IMR-90 (cell line): ENCODE measurements around the gene NEDD4L. TPM values are rescaled to one million over a fixed set of nuclear protein-coding genes. Genes with fewer than 3 reads are reported as not detected.

Experiments
- ATAC-seq: fragments of 200-7000 bp; cut with Tn5 transposase; 2 replicates; pipeline ENCODE4 v1.9.1; 2020; ENCODE audit warnings: low read depth, mild to moderate bottlenecking, moderate library complexity
- BruUV-seq: library from RNA; stranded (reverse); fragments of 400-500 nt; replicated peaks from 2 replicates; lab custom pipeline; 2021; lab: Mats Ljungman, UMichigan
- CTCF ChIA-PET: fragments of 300-600 bp; formaldehyde crosslinking; extraction: SDS; loops from one replicate; lab custom pipeline; 2021; ENCODE audit warnings: antibody characterized with exemption; lab: Yijun Ruan, JAX
- POLR2A ChIA-PET: fragments of 300-600 bp; sonication (Branson Sonifier 250); formaldehyde crosslinking; loops from one replicate; lab custom pipeline; 2022; ENCODE audit warnings: antibody characterized with exemption; ENCODE audit not compliant: unreplicated experiment; lab: Charles Lee
- DNase-seq: peaks from one replicate; pipeline ENCODE4 v3.0.0; 2013
- H2AFZ ChIP-seq: replicated peaks from 2 replicates; pipeline ENCODE3; 2013; ENCODE audit warnings: low read length, mild to moderate bottlenecking; ENCODE audit not compliant: poor library complexity
- H2AK5ac ChIP-seq: 2 replicates; pipeline ENCODE4 v1.6.1; 2013; ENCODE audit warnings: low read depth, low read length, inconsistent platforms
- H2AK9ac ChIP-seq: replicated peaks from 2 replicates; pipeline ENCODE3; 2013; ENCODE audit warnings: mild to moderate bottlenecking, low read depth, low read length, moderate library complexity; ENCODE audit not compliant: poor library complexity
- H2BK120ac ChIP-seq: 2 replicates; pipeline ENCODE4 v1.6.1; 2013; ENCODE audit warnings: low read depth, low read length, inconsistent platforms
- H2BK15ac ChIP-seq: 3 replicates; pipeline ENCODE4 v1.6.1; 2013; ENCODE audit warnings: low read depth, low read length, inconsistent platforms
- H2BK20ac ChIP-seq: 2 replicates; pipeline ENCODE4 v1.6.1; 2013; ENCODE audit warnings: low read depth, mild to moderate bottlenecking, inconsistent platforms, low read length, moderate library complexity
- H2BK5ac ChIP-seq: 2 replicates; pipeline ENCODE4 v1.6.1; 2013; ENCODE audit warnings: mild to moderate bottlenecking, low read depth, low read length, inconsistent platforms; ENCODE audit not compliant: poor library complexity, severe bottlenecking
- H3K14ac ChIP-seq: replicated peaks from 2 replicates; pipeline ENCODE4 v1.6.1; 2013; ENCODE audit warnings: low read depth, low read length, inconsistent platforms
- H3K18ac ChIP-seq: 2 replicates; pipeline ENCODE4 v1.6.1; 2013; ENCODE audit warnings: low read depth, low read length, control low read depth
- H3K23ac ChIP-seq: 2 replicates; pipeline ENCODE4 v1.6.1; 2013; ENCODE audit warnings: low read depth, low read length, inconsistent platforms
- H3K27ac ChIP-seq: 2 replicates; pipeline ENCODE4 v1.5.1; 2013; ENCODE audit warnings: mild to moderate bottlenecking, control low read depth, low read length; ENCODE audit not compliant: insufficient read depth
- H3K27me3 ChIP-seq: 2 replicates; pipeline ENCODE4 v1.6.1; 2013; ENCODE audit warnings: low read length; ENCODE audit not compliant: control insufficient read depth, insufficient read depth
- H3K36me3 ChIP-seq: 2 replicates; pipeline ENCODE4 v1.6.1; 2013; ENCODE audit warnings: low read length, mixed read lengths; ENCODE audit not compliant: control insufficient read depth, insufficient read depth
- H3K4ac ChIP-seq: 2 replicates; pipeline ENCODE4 v1.6.1; 2013; ENCODE audit warnings: low read depth, low read length, inconsistent platforms
- H3K4me1 ChIP-seq: 2 replicates; pipeline ENCODE4 v1.6.1; 2013; ENCODE audit warnings: low read length, mixed read lengths; ENCODE audit not compliant: control insufficient read depth, insufficient read depth
- H3K4me2 ChIP-seq: 2 replicates; pipeline ENCODE4 v1.6.1; 2013; ENCODE audit warnings: low read depth, mild to moderate bottlenecking, control low read depth, low read length, moderate library complexity
- H3K4me3 ChIP-seq: 2 replicates; pipeline ENCODE4 v1.5.1; 2013; ENCODE audit warnings: low read depth, mild to moderate bottlenecking, control low read depth, low read length, moderate library complexity; ENCODE audit not compliant: insufficient read depth
- H3K56ac ChIP-seq: 2 replicates; pipeline ENCODE4 v1.6.1; 2013; ENCODE audit warnings: low read length, inconsistent platforms; ENCODE audit not compliant: insufficient read depth; ENCODE audit errors: extremely low read depth
- H3K79me1 ChIP-seq, 2 experiments: 2 replicates each; pipeline ENCODE4 v1.6.1; 2013; ENCODE audit warnings: low read length in 2 of 2, inconsistent platforms in 1 of 2, low read depth in 1 of 2
- H3K9ac ChIP-seq: 2 replicates; pipeline ENCODE4 v1.6.1; 2013; ENCODE audit warnings: low read depth, low read length, control low read depth
- H3K9me1 ChIP-seq: 2 replicates; pipeline ENCODE4 v1.6.1; 2013; ENCODE audit warnings: low read length, inconsistent platforms; ENCODE audit not compliant: insufficient read depth
- H3K9me3 ChIP-seq: 2 replicates; pipeline ENCODE4 v1.6.1; 2013; ENCODE audit warnings: low read length; ENCODE audit not compliant: control insufficient read depth, insufficient read depth
- H4K20me1 ChIP-seq: 2 replicates; pipeline ENCODE4 v1.6.1; 2013; ENCODE audit warnings: low read length, inconsistent platforms; ENCODE audit not compliant: insufficient read depth
- H4K5ac ChIP-seq: 2 replicates; pipeline ENCODE4 v1.6.1; 2013; ENCODE audit warnings: mild to moderate bottlenecking, low read depth, low read length, control low read depth
- H4K8ac ChIP-seq, 2 experiments: 2 replicates each; pipeline ENCODE4 v1.6.1; 2013; ENCODE audit warnings: low read depth in 2 of 2, low read length in 2 of 2, control low read depth in 1 of 2, inconsistent platforms in 1 of 2
- H4K91ac ChIP-seq: 2 replicates; pipeline ENCODE4 v1.6.1; 2013; ENCODE audit warnings: low read depth, low read length, inconsistent platforms; ENCODE audit not compliant: insufficient read depth
- BHLHE40 ChIP-seq: fragments of 150-350 bp; IDR thresholded peaks from 2 replicates; pipeline ENCODE4 v1.6.1; 2016; ENCODE audit warnings: mild to moderate bottlenecking, low read depth, low read length
- POLR2A ChIP-seq: IDR thresholded peaks from 2 replicates; pipeline ENCODE4 v1.6.1; 2012; ENCODE audit warnings: mild to moderate bottlenecking, low read depth, low read length
- SMC3 ChIP-seq: fragments of 150-350 bp; IDR thresholded peaks from 2 replicates; pipeline ENCODE4 v1.6.1; 2016; ENCODE audit warnings: low read depth, mild to moderate bottlenecking, antibody characterized with exemption, low read length, moderate library complexity
- WGBS, 2 experiments: methylation state at CpG; one replicate each; pipeline versions ENCODE4 v1.1.5 to v1.1.7; 2013; ENCODE audit warnings: missing lambda C conversion rate in 2 of 2; ENCODE audit not compliant: insufficient read length in 1 of 2; ENCODE audit errors: extremely low coverage in 2 of 2; 5-methylcytosine and 5-hydroxymethylcytosine counted together
- dilution Hi-C: fragments of 300-500 bp; cut with HindIII; formaldehyde crosslinking; loops from one replicate; pipeline ENCODE4 v1.14.3; 2018; ENCODE audit warnings: low sequenced_read_pairs; ENCODE audit not compliant: unreplicated experiment
- in situ Hi-C: fragments of 300-500 bp; cut with MboI; formaldehyde crosslinking; loops from 3 replicates; pipeline ENCODE4 v1.14.3; 2019; ENCODE audit warnings: low sequenced_read_pairs, inconsistent platforms, mixed read lengths
- intact Hi-C: fragments of 100-400 bp; cut with micrococcal nuclease; formaldehyde crosslinking; loops from 2 replicates; pipeline ENCODE4 v1.10.0; 2022
- polyA plus RNA-seq, 3 experiments: library from polyadenylated mRNA; depleted of rRNA; stranded (reverse); fragments of >200 nt; gene quantifications; 2 replicates each; pipeline ENCODE4 v1.2.3, GENCODE V29; 2012; ENCODE audit warnings: low replicate concordance in 1 of 3
- total RNA-seq: library from RNA; depleted of rRNA; stranded (reverse); fragments of >200 nt; gene quantifications from 2 replicates; pipeline ENCODE4 v1.2.3, GENCODE V29; 2012
- TF ChIP-seq, protein P1 (sequence below): fragments of 150-350 bp; IDR thresholded peaks from 2 replicates; pipeline ENCODE4 v1.6.1; 2016; ENCODE audit warnings: low read depth, mild to moderate bottlenecking, low read length, moderate library complexity, borderline replicate concordance
- TF ChIP-seq, protein P2 (sequence below): conservative IDR thresholded peaks from 2 replicates; pipeline ENCODE4 v1.5.1; 2012; ENCODE audit warnings: mild to moderate bottlenecking, low read depth, low read length, improper control_type of control experiment

Gene NEDD4L
- total and polyA plus RNA-seq, 2 of the 4 experiments (the other 2 are of a cell fraction) = 10.0 to 10.9 TPM

DNA sequence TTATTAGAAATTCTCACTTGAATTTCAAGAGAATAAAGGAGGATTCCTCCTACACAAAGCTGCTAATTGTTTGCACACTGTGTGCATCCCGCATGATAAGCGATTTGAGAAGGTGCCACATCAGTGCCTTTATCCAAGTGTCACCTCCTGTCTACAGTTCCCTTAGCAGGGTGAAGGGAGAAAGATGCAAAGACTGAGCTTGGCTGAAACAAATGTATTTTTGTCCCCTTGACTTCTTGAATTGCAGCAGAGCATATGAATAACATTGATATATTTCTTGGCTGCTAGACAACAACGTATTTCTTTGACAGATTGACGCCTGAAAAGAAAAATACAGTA lies 255.1 kb downstream of the NEDD4L start (continued):
- TF ChIP-seq, protein P1, sequence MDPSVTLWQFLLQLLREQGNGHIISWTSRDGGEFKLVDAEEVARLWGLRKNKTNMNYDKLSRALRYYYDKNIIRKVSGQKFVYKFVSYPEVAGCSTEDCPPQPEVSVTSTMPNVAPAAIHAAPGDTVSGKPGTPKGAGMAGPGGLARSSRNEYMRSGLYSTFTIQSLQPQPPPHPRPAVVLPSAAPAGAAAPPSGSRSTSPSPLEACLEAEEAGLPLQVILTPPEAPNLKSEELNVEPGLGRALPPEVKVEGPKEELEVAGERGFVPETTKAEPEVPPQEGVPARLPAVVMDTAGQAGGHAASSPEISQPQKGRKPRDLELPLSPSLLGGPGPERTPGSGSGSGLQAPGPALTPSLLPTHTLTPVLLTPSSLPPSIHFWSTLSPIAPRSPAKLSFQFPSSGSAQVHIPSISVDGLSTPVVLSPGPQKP = no peak

DNA sequence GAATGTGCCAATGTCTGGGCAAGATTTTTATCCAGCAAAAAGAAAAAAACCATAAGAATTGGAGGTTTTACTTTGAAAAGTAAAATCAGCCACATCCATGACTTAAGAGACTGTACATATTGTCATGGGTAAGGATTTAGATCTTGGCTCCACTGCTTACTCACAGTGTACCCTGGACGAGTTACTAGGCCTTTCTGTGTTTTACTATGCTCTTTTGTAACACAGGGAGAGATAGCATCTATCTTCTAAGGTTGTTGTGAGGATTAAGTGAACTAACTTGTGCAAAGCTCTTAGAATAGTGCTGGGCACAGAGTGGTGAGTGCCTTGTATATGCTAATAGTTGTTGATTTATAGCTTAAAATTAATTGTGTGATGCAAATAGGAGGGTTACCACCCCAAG lies 255.9 kb downstream of the NEDD4L start:
- Histone ChIP-seq H2BK15ac (no peak overlapping the region), H3K9ac (no peak overlapping the region), H3K9me1 (no peaks in the 10 kb centered on the region), H3K4me2 (no peak overlapping the region), H3K27ac (no peak overlapping the region), H3K79me1 (no peaks in the 10 kb centered on the region), H3K36me3 (no peaks in the 10 kb centered on the region), H4K20me1 (no peaks in the 10 kb centered on the region), H2AK5ac (no peak overlapping the region), H3K18ac (no peak overlapping the region), H2AK9ac (no peak overlapping the region), H3K4me1 (peaks cover 5% of the 10 kb centered on the region), H3K4ac (no peak overlapping the region), H3K23ac (no peak overlapping the region), H3K27me3 (peaks cover 15% of the 10 kb centered on the region), H3K14ac (no peak overlapping the region), H3K9me3 (0 out of 2 replicates have a peak, but pooled peaks cover 4% of the 10 kb centered on the region), H2BK5ac (no peak overlapping the region), H4K8ac (no peak overlapping the region), H3K56ac (no peak overlapping the region), H4K5ac (no peak overlapping the region), H2BK20ac (no peak overlapping the region), H4K91ac (no peak overlapping the region), H3K4me3 (no peak overlapping the region), H2AFZ (no peak overlapping the region), H2BK120ac (no peak overlapping the region)
- CTCF ChIA-PET = no interaction called here
- in situ Hi-C loops = no loop called here
- POLR2A ChIA-PET = no interaction called here
- DNase-seq (no peak), ATAC-seq (no peak)
- no TSS peak for BruUV-seq
- intact Hi-C loops = no loop called here
- no CpG with 5 or more reads among the region's 1 CpG for WGBS, 2 experiments
- dilution Hi-C loops = no loop called here
- TF ChIP-seq, protein P1 = no peak
- TF ChIP-seq, protein P2, sequence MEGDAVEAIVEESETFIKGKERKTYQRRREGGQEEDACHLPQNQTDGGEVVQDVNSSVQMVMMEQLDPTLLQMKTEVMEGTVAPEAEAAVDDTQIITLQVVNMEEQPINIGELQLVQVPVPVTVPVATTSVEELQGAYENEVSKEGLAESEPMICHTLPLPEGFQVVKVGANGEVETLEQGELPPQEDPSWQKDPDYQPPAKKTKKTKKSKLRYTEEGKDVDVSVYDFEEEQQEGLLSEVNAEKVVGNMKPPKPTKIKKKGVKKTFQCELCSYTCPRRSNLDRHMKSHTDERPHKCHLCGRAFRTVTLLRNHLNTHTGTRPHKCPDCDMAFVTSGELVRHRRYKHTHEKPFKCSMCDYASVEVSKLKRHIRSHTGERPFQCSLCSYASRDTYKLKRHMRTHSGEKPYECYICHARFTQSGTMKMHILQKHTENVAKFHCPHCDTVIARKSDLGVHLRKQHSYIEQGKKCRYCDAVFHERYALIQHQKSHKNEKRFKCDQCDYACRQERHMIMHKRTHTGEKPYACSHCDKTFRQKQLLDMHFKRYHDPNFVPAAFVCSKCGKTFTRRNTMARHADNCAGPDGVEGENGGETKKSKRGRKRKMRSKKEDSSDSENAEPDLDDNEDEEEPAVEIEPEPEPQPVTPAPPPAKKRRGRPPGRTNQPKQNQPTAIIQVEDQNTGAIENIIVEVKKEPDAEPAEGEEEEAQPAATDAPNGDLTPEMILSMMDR = no peak
- TF ChIP-seq POLR2A (no peak), SMC3 (no peak), BHLHE40 (no peak)
